ENCODE results near the gene PRM2. TPM values are rescaled to one million over a fixed set of nuclear protein-coding genes. Genes with fewer than 3 reads are reported as not detected.

The PRM2 gene
- polyA plus RNA-seq, 1 of the 3 experiments (the other 2 are of a cell fraction): not detected

GRCh38 chr16:11232302-11232851 is 43.9 kb downstream of the PRM2 start:
- TF ChIP-seq RXRA (IDR thresholded peaks at IDR 0.05; ENCODE audit: borderline replicate concordance, low read depth): no peak
- no peak for TF ChIP-seq RFX5 (IDR thresholded peaks at IDR 0.05; ENCODE audit: low read length)
- no peak for TF ChIP-seq EP300 (IDR thresholded peaks at IDR 0.05; ENCODE audit: borderline replicate concordance in 1 of 2, low read depth in 1 of 2, low read length in 1 of 2)
- no peak for TF ChIP-seq RAD21 (IDR thresholded peaks at IDR 0.05; ENCODE audit: low read length)
- no peak for TF ChIP-seq MXI1 (IDR thresholded peaks at IDR 0.05; ENCODE audit: low read depth, low read length)
- TF ChIP-seq, protein P1, sequence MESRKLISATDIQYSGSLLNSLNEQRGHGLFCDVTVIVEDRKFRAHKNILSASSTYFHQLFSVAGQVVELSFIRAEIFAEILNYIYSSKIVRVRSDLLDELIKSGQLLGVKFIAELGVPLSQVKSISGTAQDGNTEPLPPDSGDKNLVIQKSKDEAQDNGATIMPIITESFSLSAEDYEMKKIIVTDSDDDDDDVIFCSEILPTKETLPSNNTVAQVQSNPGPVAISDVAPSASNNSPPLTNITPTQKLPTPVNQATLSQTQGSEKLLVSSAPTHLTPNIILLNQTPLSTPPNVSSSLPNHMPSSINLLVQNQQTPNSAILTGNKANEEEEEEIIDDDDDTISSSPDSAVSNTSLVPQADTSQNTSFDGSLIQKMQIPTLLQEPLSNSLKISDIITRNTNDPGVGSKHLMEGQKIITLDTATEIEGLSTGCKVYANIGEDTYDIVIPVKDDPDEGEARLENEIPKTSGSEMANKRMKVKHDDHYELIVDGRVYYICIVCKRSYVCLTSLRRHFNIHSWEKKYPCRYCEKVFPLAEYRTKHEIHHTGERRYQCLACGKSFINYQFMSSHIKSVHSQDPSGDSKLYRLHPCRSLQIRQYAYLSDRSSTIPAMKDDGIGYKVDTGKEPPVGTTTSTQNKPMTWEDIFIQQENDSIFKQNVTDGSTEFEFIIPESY (IDR thresholded peaks at IDR 0.05; ENCODE audit: borderline replicate concordance, low read depth): no peak
- TF ChIP-seq FOXJ3 (CRISPR knock-in tag; IDR thresholded peaks at IDR 0.05): no peak
- Histone ChIP-seq H3K9ac (no peak overlapping the region), H3K4me2 (no peak overlapping the region), H3K9me3 (no peaks in the 10 kb centered on the region), H3K36me3 (replicated peaks in 1 of 2; ENCODE audit: control insufficient read depth in 1 of 2, insufficient read depth in 2 of 2, low read length in 1 of 2) (no peaks in the 10 kb centered on the region), H3K27ac (ENCODE audit: low read depth in 2 of 2, low read length in 1 of 2) (no peak overlapping the region), H3K9me2 (no peaks in the 10 kb centered on the region), H4K20me1 (ENCODE audit: insufficient read depth) (no peaks in the 10 kb centered on the region), H3K27me3 (ENCODE audit: insufficient read depth) (no peaks in the 10 kb centered on the region), H3K79me2 (ENCODE audit: insufficient read depth) (no peaks in the 10 kb centered on the region), H3K4me1 (ENCODE audit: control insufficient read depth in 1 of 2, insufficient read depth in 2 of 2, low read depth in 1 of 2, low read length in 1 of 2) (peaks cover 0 to 4% of the 10 kb centered on the region in 2 experiments; a peak in 1 of 4 replicates), H3K4me3 (ENCODE audit: low read depth in 2 of 2, low read length in 1 of 2) (no peak overlapping the region), H2AFZ (ENCODE audit: low read depth) (no peak overlapping the region), H3F3A (replicated peaks; ENCODE audit: insufficient read depth) (no peaks in the 10 kb centered on the region)
- 92% methylated on average over 2 of the region's 3 CpGs for WGBS (ENCODE audit: low lambda C conversion rate)
- DNase-seq: no peak
- ChIA-PET CTCF (interaction anchor here (0.6 to 1.6 kb wide), 2 partner anchors 23 to 24 kb away, joined by 4 to 6 read pairs; partner anchors contain the start of gene SOCS1), POLR2A (no interaction called here)

- Histone ChIP-seq H2AFZ (ENCODE audit: low read depth) (no peak overlapping the region), H4K20me1 (ENCODE audit: insufficient read depth) (no peaks in the 10 kb centered on the region), H3K4me3 (ENCODE audit: low read depth in 2 of 2, low read length in 1 of 2) (no peak overlapping the region), H3K79me2 (ENCODE audit: insufficient read depth) (no peaks in the 10 kb centered on the region), H3K9me2 (no peaks in the 10 kb centered on the region), H3K27ac (ENCODE audit: low read depth in 2 of 2, low read length in 1 of 2) (no peak overlapping the region), H3K27me3 (ENCODE audit: insufficient read depth) (no peaks in the 10 kb centered on the region), H3F3A (replicated peaks; ENCODE audit: insufficient read depth) (no peaks in the 10 kb centered on the region), H3K4me2 (no peak overlapping the region), H3K4me1 (ENCODE audit: control insufficient read depth in 1 of 2, insufficient read depth in 2 of 2, low read depth in 1 of 2, low read length in 1 of 2) (peaks cover 0 to 4% of the 10 kb centered on the region in 2 experiments; a peak in 1 of 4 replicates), H3K36me3 (replicated peaks in 1 of 2; ENCODE audit: control insufficient read depth in 1 of 2, insufficient read depth in 2 of 2, low read length in 1 of 2) (no peaks in the 10 kb centered on the region), H3K9ac (no peak overlapping the region), H3K9me3 (no peaks in the 10 kb centered on the region)
- ChIA-PET POLR2A (no interaction called here), CTCF (interaction anchor here (0.7 to 2.4 kb wide), 6 partner anchors 14 to 268 kb away, joined by 3 to 7 read pairs (median 3); partner anchors contain the start of gene SOCS1)
- no peak for TF ChIP-seq POLR2AphosphoS5 (IDR thresholded peaks at IDR 0.05; ENCODE audit: low read depth, low read length)
- TF ChIP-seq, protein P1 (IDR thresholded peaks at IDR 0.05; ENCODE audit: borderline replicate concordance, low read depth): no peak
- TF ChIP-seq, protein P2, sequence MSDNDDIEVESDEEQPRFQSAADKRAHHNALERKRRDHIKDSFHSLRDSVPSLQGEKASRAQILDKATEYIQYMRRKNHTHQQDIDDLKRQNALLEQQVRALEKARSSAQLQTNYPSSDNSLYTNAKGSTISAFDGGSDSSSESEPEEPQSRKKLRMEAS (IDR thresholded peaks at IDR 0.05; ENCODE audit: low read depth): no peak
- TF ChIP-seq RAD21 (IDR thresholded peaks at IDR 0.05; ENCODE audit: low read length): no peak
- no peak for TF ChIP-seq RXRA (IDR thresholded peaks at IDR 0.05; ENCODE audit: borderline replicate concordance, low read depth)
- TF ChIP-seq CHD2 (IDR thresholded peaks at IDR 0.05; ENCODE audit: low read length, partially characterized antibody): no peak
- TF ChIP-seq CTCF (IDR thresholded peaks at IDR 0.05): no peak
- TF ChIP-seq RFX5 (IDR thresholded peaks at IDR 0.05; ENCODE audit: low read length): no peak
- DNase-seq: no peak
- WGBS (ENCODE audit: low lambda C conversion rate): 85% methylated on average over 10 of the region's 10 CpGs
Measured at GRCh38 chr16:11231367-11231970, 44.8 kb downstream of the PRM2 start.

Measured in SK-N-SH (cell line).